H9 (cell line): ENCODE data around the gene CDK14. TPM values are rescaled to one million over a fixed set of nuclear protein-coding genes. Genes with fewer than 3 reads are reported as not detected.

ENCODE experiments used
- DNase-seq: peaks from one replicate; pipeline ENCODE4 v3.0.0-alpha.2; 2017
- H2AFZ ChIP-seq: one replicate; pipeline ENCODE4 v1.6.1; 2013; ENCODE audit warnings: mild to moderate bottlenecking, low read length, control low read depth, moderate library complexity
- H2AK5ac ChIP-seq: 2 replicates; pipeline ENCODE4 v1.6.1; 2013; ENCODE audit warnings: low read length, control low read depth, mixed read lengths; ENCODE audit not compliant: insufficient read length
- H2BK120ac ChIP-seq: one replicate; pipeline ENCODE4 v1.6.1; 2013; ENCODE audit warnings: low read depth, mild to moderate bottlenecking, low read length, control low read depth, inconsistent platforms; ENCODE audit not compliant: poor library complexity, severe bottlenecking
- H2BK12ac ChIP-seq: 2 replicates; pipeline ENCODE4 v1.6.1; 2013; ENCODE audit warnings: low read length, control low read depth, mixed read lengths, low read depth; ENCODE audit not compliant: insufficient read length
- H2BK15ac ChIP-seq: 2 replicates; pipeline ENCODE4 v1.6.1; 2013; ENCODE audit warnings: low read depth, low read length, control low read depth
- H2BK20ac ChIP-seq: one replicate; pipeline ENCODE4 v1.6.1; 2013; ENCODE audit warnings: low read depth, mild to moderate bottlenecking, low read length, control low read depth, inconsistent platforms; ENCODE audit not compliant: poor library complexity, severe bottlenecking
- H2BK5ac ChIP-seq: 2 replicates; pipeline ENCODE4 v1.6.1; 2013; ENCODE audit warnings: low read length, control low read depth, mixed read lengths; ENCODE audit not compliant: insufficient read length
- H3K14ac ChIP-seq: 2 replicates; pipeline ENCODE4 v1.6.1; 2013; ENCODE audit warnings: low read length, control low read depth; ENCODE audit not compliant: insufficient read depth
- H3K18ac ChIP-seq: 2 replicates; pipeline ENCODE4 v1.6.1; 2013; ENCODE audit warnings: low read depth, mild to moderate bottlenecking, mixed read lengths, low read length, control low read depth; ENCODE audit not compliant: insufficient read length
- H3K23ac ChIP-seq: 2 replicates; pipeline ENCODE4 v1.6.1; 2013; ENCODE audit warnings: low read length, control low read depth, mixed read lengths, low read depth; ENCODE audit not compliant: insufficient read length
- H3K23me2 ChIP-seq: 2 replicates; pipeline ENCODE4 v1.6.1; 2013; ENCODE audit warnings: low read depth, mild to moderate bottlenecking, mixed read lengths, low read length, control low read depth; ENCODE audit not compliant: insufficient read length, poor library complexity, severe bottlenecking
- H3K27ac ChIP-seq: 2 replicates; pipeline ENCODE4 v1.5.1; 2013; ENCODE audit warnings: low read length, control low read depth, mixed read lengths, low read depth; ENCODE audit not compliant: insufficient read length
- H3K27me3 ChIP-seq: 2 replicates; pipeline ENCODE4 v1.6.1; 2013; ENCODE audit warnings: low read length, control low read depth, inconsistent platforms; ENCODE audit not compliant: insufficient read depth
- H3K4ac ChIP-seq: 2 replicates; pipeline ENCODE4 v1.6.1; 2013; ENCODE audit warnings: low read depth, mild to moderate bottlenecking, control low read depth, inconsistent platforms, low read length, moderate library complexity
- H3K4me1 ChIP-seq: 2 replicates; pipeline ENCODE4 v1.6.1; 2013; ENCODE audit warnings: low read length, control low read depth, inconsistent platforms; ENCODE audit not compliant: insufficient read depth
- H3K4me2 ChIP-seq: 2 replicates; pipeline ENCODE4 v1.6.1; 2013; ENCODE audit warnings: low read length, control low read depth, mixed read lengths; ENCODE audit not compliant: insufficient read length, insufficient read depth
- H3K56ac ChIP-seq: 2 replicates; pipeline ENCODE4 v1.6.1; 2013; ENCODE audit warnings: low read depth, mild to moderate bottlenecking, mixed read lengths, low read length, control low read depth; ENCODE audit not compliant: insufficient read length
- H3K79me1 ChIP-seq: 2 replicates; pipeline ENCODE4 v1.6.1; 2013; ENCODE audit warnings: low read depth, mild to moderate bottlenecking, moderate library complexity, low read length, control low read depth, inconsistent platforms; ENCODE audit not compliant: insufficient read depth, poor library complexity, severe bottlenecking
- H3K79me2 ChIP-seq: 2 replicates; pipeline ENCODE4 v1.6.1; 2013; ENCODE audit warnings: low read length, control low read depth, inconsistent platforms; ENCODE audit not compliant: insufficient read depth
- H3K9ac ChIP-seq: 2 replicates; pipeline ENCODE4 v1.6.1; 2013; ENCODE audit warnings: low read length, control low read depth, mixed read lengths; ENCODE audit not compliant: insufficient read length; ENCODE audit errors: extremely low read depth
- H3K9me3 ChIP-seq: one replicate; pipeline ENCODE4 v1.6.1; 2013; ENCODE audit warnings: low read depth, low read length, inconsistent platforms; ENCODE audit not compliant: control insufficient read depth
- H3T11ph ChIP-seq: one replicate; pipeline ENCODE4 v1.6.1; 2013; ENCODE audit warnings: mild to moderate bottlenecking, low read length, control low read depth, inconsistent platforms
- H4K20me1 ChIP-seq: one replicate; pipeline ENCODE4 v1.6.1; 2013; ENCODE audit not compliant: control insufficient read depth, insufficient read length, insufficient read depth
- H4K5ac ChIP-seq: 2 replicates; pipeline ENCODE4 v1.6.1; 2013; ENCODE audit warnings: low read depth, mild to moderate bottlenecking, mixed read lengths, low read length, control low read depth; ENCODE audit not compliant: insufficient read length
- H4K8ac ChIP-seq: replicated peaks from 2 replicates; pipeline ENCODE4 v1.6.1; 2013; ENCODE audit warnings: low read length, control low read depth, mixed read lengths, low read depth; ENCODE audit not compliant: insufficient read length
- H4K91ac ChIP-seq: 2 replicates; pipeline ENCODE4 v1.6.1; 2013; ENCODE audit warnings: low read depth, mild to moderate bottlenecking, moderate library complexity, mixed read lengths, low read length, control low read depth; ENCODE audit not compliant: insufficient read length
- H3K27ac Mint-ChIP-seq, 3 experiments: 2 replicates in 2 of 3; 3 replicates in 1 of 3; pipeline ENCODE4 v1.8.0; 2020 to 2021; ENCODE audit warnings: mixed read lengths in 3 of 3, mild to moderate bottlenecking in 1 of 3, moderate library complexity in 1 of 3
- H3K27me3 Mint-ChIP-seq: 2 replicates; pipeline ENCODE4 v1.8.0; 2021; ENCODE audit warnings: low read depth, mild to moderate bottlenecking, moderate library complexity, mixed read lengths
- H3K36me3 Mint-ChIP-seq, 3 experiments: 2 replicates in 2 of 3; 3 replicates in 1 of 3; pipeline ENCODE4 v1.8.0; 2020 to 2021; ENCODE audit warnings: low read depth in 3 of 3, mixed read lengths in 3 of 3; ENCODE audit not compliant: insufficient read depth in 1 of 3
- H3K4me1 Mint-ChIP-seq, 2 experiments: 2 replicates each; pipeline ENCODE4 v1.8.0; 2020; ENCODE audit warnings: mixed read lengths in 2 of 2
- H3K4me3 Mint-ChIP-seq, 2 experiments: 2 replicates in 1 of 2; 3 replicates in 1 of 2; pipeline ENCODE4 v1.8.0; 2020 to 2021; ENCODE audit warnings: mild to moderate bottlenecking in 2 of 2, mixed read lengths in 2 of 2, moderate library complexity in 1 of 2
- H3K9me3 Mint-ChIP-seq, 2 experiments: 2 replicates in 1 of 2; 3 replicates in 1 of 2; pipeline ENCODE4 v1.8.0; 2020; ENCODE audit warnings: mild to moderate bottlenecking in 2 of 2, mixed read lengths in 2 of 2, moderate library complexity in 1 of 2
- CTCF ChIP-seq: fragments of 200-600 bp; sonication (generic); conservative IDR thresholded peaks from 3 replicates; pipeline ENCODE4 v1.8.0; 2021; ENCODE audit warnings: antibody characterized with exemption, mild to moderate bottlenecking
- WGBS: extraction: QIAGEN DNeasy Blood & Tissue Kit; methylation state at CpG from one replicate; pipeline ENCODE4 v1.1.7; 2013; ENCODE audit warnings: missing lambda C conversion rate, low lambda C conversion rate, mixed read lengths; ENCODE audit not compliant: insufficient read length; ENCODE audit errors: extremely low coverage; 5-methylcytosine and 5-hydroxymethylcytosine counted together
- total RNA-seq: library from RNA; stranded (reverse); gene quantifications from 2 replicates; pipeline ENCODE4 v1.2.1, GENCODE V29; 2021

Gene CDK14
- total RNA-seq, 1 experiment from 2014 or later, result 23.9 TPM

GRCh38 chr7:90835861-90836260 is 239.7 kb downstream of the CDK14 start:
- no peak for TF ChIP-seq CTCF
- Histone ChIP-seq H4K5ac (no peak overlapping the region), H3K9me3 (no peaks in the 10 kb centered on the region), H4K91ac (no peak overlapping the region), H2BK5ac (no peak overlapping the region), H3K23ac (no peak overlapping the region), H3K23me2 (no peaks in the 10 kb centered on the region), H2AFZ (no peak overlapping the region), H2BK15ac (no peak overlapping the region), H2BK20ac (no peak overlapping the region), H3K9ac (no peak overlapping the region), H3T11ph (no peak overlapping the region), H4K8ac (no peak overlapping the region), H3K4ac (no peak overlapping the region), H3K79me2 (no peaks in the 10 kb centered on the region), H3K79me1 (no peaks in the 10 kb centered on the region), H3K27me3 (no peaks in the 10 kb centered on the region), H2BK12ac (no peak overlapping the region), H3K18ac (no peak overlapping the region), H2BK120ac (no peak overlapping the region), H3K4me1 (no peaks in the 10 kb centered on the region), H3K4me2 (no peak overlapping the region), H3K14ac (no peak overlapping the region), H4K20me1 (no peaks in the 10 kb centered on the region), H2AK5ac (no peak overlapping the region), H3K56ac (no peak overlapping the region), H3K27ac (no peak overlapping the region)
- Mint-ChIP-seq H3K9me3 (peaks cover 19% of the 10 kb centered on the region in 2 experiments), H3K36me3 (peaks cover 16 to 22% (median 21%) of the 10 kb centered on the region in 3 experiments), H3K4me1 (peaks cover 8 to 17% of the 10 kb centered on the region in 2 experiments), H3K4me3 (no peak overlapping the region), H3K27ac (no peak overlapping the region), H3K27me3 (no peaks in the 10 kb centered on the region)
- no peak for DNase-seq
- no CpG with 5 or more reads among the region's 1 CpG for WGBS
